ENCODE data around the gene MTA3. TPM values are rescaled to one million over a fixed set of nuclear protein-coding genes. Genes with fewer than 3 reads are reported as not detected.

Gene MTA3
- total and polyA plus RNA-seq, 2 of the 8 experiments (the other 6 are each of a cell fraction or from before 2014, with no cell fraction given): 125 to 184 TPM

DNA sequence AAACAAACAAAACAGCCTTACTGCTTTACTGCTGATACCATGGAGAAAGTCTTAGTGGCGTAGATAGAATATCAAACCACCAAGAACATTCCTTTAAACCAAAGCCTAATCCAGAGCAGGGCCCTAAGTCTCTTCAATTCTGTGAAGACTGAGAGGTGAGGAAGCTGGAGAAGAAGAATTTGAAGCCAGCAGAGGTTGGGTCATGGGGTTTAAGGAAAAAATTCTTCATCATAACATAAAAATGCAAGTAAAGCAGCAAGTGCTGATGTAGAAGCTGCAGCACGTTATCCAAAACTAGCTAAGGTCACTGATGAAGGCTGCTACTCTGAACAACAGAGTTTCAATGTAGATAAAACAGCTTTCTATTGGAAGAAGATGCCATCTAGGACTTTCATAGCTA is 77.1 kb downstream of the MTA3 start (continued):
- TF ChIP-seq CHD7 (IDR thresholded peaks at IDR 0.05; ENCODE audit: insufficient replicate concordance, low read length) (no peak), ATF2 (IDR thresholded peaks at IDR 0.05; ENCODE audit: low read length) (no peak), SUZ12 (IDR thresholded peaks at IDR 0.05; ENCODE audit: low read length) (no peak), BCL11A (IDR thresholded peaks at IDR 0.05; ENCODE audit: low read depth in 2 of 2, low read length in 2 of 2) (no peak), SAP30 (IDR thresholded peaks at IDR 0.05; ENCODE audit: insufficient read depth, insufficient replicate concordance, low read length) (no peak), JUND (IDR thresholded peaks at IDR 0.05; ENCODE audit: low read length) (no peak), PHF8 (conservative IDR thresholded peaks at IDR 0.05; ENCODE audit: low read depth, low read length) (no peak), CHD2 (IDR thresholded peaks at IDR 0.05; ENCODE audit: low read length) (no peak), CEBPB (IDR thresholded peaks at IDR 0.05; ENCODE audit: low read depth, low read length) (no peak), RXRA (IDR thresholded peaks at IDR 0.05; ENCODE audit: insufficient read depth, low read depth, low read length) (no peak), SP4 (IDR thresholded peaks at IDR 0.05; ENCODE audit: low read length) (no peak)

All from H1 (cell line).